Mammary epithelial cell (primary cell): Measurements from ENCODE around the gene ARHGEF10L.

Source experiments
- EZH2 ChIP-seq: IDR thresholded peaks from 2 replicates; pipeline ENCODE4 v1.6.1; 2012; ENCODE audit warnings: low read length, inconsistent platforms, borderline replicate concordance
- TF ChIP-seq, protein P1 (sequence below), 2 donors: IDR thresholded peaks in 1 of 2; conservative IDR thresholded peaks in 1 of 2; 2 replicates each; pipeline ENCODE4 v1.5.1; 2011 to 2012; ENCODE audit warnings: inconsistent platforms in 2 of 2, low read length in 2 of 2, mild to moderate bottlenecking in 2 of 2, control low read depth in 1 of 2, low read depth in 1 of 2; ENCODE audit not compliant: insufficient read depth in 1 of 2; ENCODE audit errors: extremely low read depth in 1 of 2

- no peak for TF ChIP-seq EZH2
- TF ChIP-seq, protein P1, sequence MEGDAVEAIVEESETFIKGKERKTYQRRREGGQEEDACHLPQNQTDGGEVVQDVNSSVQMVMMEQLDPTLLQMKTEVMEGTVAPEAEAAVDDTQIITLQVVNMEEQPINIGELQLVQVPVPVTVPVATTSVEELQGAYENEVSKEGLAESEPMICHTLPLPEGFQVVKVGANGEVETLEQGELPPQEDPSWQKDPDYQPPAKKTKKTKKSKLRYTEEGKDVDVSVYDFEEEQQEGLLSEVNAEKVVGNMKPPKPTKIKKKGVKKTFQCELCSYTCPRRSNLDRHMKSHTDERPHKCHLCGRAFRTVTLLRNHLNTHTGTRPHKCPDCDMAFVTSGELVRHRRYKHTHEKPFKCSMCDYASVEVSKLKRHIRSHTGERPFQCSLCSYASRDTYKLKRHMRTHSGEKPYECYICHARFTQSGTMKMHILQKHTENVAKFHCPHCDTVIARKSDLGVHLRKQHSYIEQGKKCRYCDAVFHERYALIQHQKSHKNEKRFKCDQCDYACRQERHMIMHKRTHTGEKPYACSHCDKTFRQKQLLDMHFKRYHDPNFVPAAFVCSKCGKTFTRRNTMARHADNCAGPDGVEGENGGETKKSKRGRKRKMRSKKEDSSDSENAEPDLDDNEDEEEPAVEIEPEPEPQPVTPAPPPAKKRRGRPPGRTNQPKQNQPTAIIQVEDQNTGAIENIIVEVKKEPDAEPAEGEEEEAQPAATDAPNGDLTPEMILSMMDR (conservative IDR thresholded peaks at IDR 0.05 in 1 of 2, IDR thresholded peaks at IDR 0.05 in 1 of 2; ENCODE audit: extremely low read depth in 1 of 2, insufficient read depth in 1 of 2, low read depth in 1 of 2, low read length in 2 of 2): no peak
Measured at GRCh38 chr1:17734609-17735008, 195.1 kb downstream of the ARHGEF10L start.
